Measurements from ENCODE around the gene KRTAP2-3.
"Not testable (repeated sequence)": the region's sequence is repeated elsewhere in the genome, so short reads cannot be mapped to it uniquely, and the experiment has no call there.

Gene KRTAP2-3

DNA sequence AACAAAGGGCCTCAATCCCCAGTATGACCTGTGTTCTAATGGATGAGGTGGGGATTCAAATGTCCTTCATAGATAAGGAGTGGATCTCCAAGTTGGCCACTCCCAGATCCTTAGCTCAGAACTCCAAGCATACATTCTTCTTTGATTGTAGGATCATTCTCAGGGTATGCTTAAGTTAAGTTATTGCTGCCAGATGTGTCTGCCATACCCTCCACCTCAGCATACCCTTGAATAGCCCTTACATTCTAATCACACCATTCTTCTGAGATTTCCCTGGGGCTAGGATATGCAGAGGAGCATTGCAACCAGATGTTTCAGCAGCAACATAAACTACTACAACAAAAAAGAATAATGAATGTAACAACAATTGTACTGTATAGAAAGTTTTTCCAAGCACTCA, 7.4 kb upstream of the KRTAP2-3 start:
- DNase-seq (ENCODE audit: low read depth), result no peak

DNA sequence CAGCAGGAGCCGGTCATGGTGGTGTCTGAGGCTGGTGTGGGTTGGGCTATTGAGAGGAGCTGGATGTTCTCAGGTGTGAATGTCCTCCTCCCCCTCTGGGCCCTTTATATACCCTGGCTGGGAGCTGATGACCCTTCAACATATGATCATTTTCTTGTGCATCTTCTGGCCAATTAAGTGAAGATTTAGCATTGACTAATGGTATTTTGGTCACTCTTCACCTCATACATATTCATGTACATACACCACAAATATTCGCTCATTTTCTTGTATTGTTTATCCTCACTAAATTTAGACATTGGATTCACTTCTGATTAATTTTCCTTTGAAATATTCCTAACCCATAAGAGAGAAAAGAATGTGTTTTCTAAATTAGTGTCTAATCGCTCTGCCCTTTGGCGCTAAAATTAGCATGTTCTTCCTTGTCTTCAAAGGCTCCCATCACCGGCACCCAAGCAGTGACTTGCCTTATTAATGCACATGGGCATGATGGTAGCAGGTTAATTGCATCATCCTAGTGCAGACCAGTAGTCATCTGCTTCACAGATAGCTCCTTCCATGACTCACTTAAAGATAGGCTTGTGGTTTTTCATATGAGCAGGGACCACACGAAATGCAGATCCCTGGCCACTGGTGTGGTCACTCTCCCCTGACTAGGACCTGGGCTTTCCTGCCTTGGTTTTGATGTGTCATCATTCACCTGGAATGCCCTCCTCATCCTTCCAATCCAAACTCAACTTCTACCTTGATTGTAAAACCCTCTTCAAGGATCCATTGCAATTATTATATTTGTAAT, 6.1 kb upstream of the KRTAP2-3 start, which contains the start of gene KRTAP2-4:
Gene KRTAP2-4 (minus strand): TSS at position 51 of the 796 bp plus-strand sequence. CDS start 34 bp downstream, at position 17.
- no peak for DNase-seq (ENCODE audit: low read depth)

DNA sequence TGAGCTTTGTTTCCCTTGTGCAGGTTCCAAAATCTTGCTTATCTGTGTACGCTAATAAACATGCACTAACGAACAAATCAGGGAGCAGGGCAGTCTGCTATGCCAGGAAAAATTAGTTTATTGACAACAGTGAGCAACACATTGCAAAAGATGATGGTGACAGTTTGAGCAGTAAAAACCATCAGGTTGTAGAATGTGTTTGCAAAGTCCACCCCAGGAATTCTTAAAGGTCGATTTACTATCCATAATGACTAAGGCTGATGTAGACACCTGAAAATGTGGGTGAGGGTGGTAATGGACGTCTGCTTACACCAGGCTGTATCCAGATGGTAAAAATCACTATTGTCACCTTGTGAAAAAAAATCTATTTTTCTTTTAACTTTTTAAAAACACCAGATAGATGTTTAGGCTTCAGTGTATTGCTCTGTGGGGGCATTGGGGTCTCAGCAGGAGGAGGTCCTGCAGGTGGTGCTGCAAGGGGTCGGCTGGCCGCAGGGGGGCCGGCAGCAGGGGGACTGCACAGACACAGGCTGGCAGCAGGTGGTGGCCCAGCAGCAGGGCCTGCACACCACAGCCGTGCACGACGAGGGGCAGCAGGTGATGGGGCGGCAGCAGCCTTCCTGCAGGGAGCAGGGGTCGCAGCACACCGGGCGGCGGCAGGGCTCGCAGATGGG, 5.2 kb upstream of the KRTAP2-3 start:
- DNase-seq (ENCODE audit: low read depth), result not testable (repeated sequence)

DNA sequence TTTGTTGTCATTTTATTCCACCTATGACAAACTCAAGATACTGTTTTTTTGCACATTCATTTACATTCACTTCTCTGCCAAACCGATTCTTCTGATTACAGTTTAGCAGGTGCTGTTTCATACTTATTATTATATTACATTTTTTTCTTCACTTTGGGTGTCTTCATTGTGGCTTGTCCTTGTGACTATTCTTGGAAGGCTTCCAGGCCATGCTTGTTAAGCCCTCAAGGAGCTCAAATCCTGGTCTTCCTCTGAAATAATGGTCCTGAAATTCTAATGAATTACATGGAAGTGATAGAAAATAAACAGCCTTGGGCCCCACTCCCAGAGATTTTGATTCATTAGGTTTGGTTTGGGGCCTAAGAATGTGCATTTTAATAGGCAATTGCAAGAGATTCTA, 4.4 kb upstream of the KRTAP2-3 start:
- DNase-seq (ENCODE audit: low read depth), result no peak

DNA sequence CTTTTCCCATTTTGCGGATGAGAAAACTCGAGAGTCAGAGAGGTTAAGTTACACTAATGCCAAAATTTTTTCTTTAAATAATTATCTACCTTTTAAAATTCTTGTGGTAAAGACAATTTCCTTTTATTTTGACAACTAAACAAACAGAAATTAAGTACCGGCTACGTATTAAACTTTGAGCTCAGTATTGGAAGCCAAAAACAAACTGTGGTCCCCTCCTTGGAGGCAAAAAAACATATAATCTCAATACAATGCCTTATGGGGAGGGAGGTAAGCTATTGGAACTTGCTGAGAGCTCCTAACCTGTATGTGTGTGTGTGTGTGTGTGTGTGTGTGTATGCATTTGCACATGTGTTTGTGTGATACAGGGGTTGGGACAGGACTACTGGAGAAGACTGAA, 3.5 kb upstream of the KRTAP2-3 start:
- DNase-seq (ENCODE audit: low read depth), result no peak

DNA sequence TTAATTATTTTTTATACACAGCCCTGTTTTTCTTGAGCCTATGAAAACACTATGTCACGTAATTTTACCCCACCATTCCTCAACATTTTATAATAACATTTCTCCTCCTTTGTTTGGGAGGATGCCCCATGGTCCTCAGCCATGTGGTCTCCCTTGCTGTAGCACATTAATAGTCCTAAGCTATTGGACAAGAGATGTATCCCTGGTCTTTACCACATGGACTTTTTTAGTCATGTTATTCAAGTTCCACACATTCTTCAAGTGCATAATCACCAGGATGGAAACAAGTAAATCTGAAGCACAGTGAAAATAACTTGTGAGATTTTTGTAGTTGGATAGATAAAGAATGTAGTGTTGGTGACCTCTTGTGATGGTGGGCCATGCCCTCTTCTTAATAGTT, 2.0 kb upstream of the KRTAP2-3 start:
- no peak for DNase-seq (ENCODE audit: low read depth)

DNA sequence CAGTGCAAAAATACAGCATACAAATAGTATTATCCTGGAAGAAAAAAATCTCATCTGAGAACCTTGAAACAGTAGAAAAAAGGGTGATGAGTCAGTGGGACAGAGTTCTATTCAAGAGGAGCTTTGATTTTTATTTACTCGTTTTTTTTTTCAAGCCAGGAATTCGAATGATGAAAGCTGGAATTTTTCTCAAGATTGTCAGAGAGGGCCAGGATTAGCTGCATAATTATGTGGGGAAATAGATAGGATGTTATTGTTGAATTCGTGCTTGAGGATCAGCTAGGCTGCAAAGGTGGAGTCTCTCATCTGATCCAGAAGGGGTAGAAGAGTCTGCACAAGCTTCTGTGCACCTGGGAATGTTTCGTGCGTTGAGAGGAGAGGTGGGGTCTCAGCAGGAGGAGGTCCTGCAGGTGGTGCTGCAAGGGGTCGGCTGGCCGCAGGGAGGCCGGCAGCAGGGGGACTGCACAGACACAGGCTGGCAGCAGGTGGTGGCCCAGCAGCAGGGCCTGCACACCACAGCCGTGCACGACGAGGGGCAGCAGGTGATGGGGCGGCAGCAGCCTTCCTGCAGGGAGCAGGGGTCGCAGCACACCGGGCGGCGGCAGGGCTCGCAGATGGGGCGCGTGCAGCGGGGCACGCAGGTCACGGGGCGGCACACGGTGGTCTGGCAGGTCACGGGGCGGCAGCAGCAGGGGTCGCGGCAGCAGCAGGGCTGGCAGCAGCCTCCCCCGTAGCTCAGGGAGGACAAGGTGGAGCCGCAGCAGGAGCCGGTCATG, 450 bp downstream of the KRTAP2-3 start:
- DNase-seq (ENCODE audit: low read depth), result not testable (repeated sequence)

DNA sequence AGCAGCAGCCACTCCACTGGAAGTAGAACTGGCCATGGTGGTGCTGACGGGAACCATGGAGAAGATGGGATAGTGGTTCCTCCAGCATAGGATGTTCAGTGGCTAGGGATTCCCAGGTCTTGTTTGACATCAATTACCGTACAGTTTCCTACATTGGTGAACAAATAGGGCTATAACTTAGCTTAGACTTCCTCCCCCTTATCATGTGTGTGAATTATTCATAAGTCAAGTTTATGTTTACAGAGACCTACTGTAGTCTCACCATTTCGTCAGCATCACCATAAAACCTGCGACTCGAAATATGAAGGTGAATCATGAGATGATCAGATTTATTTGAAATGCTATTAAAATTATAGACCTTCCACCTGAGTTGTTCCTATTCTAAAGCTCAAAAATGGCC, 1.2 kb downstream of the KRTAP2-3 start:
- no peak for DNase-seq (ENCODE audit: low read depth)

DNA sequence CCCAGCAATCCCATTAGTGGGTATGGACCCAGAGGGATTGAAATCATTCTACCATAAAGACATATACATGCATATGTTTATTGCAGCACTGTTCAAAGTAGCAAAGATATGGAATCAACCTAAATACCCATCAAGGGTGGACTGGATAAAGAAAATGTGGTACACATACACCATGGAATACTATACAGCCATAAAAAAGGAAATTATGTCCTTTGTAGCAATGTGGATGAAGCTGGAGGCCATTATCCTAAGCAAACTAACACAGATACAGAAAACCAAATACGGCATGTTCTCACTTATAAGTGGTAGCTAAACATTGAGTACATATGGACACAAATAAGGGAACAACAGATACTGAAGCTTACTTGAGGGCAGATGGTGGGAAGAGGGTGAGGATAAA, 2.4 kb downstream of the KRTAP2-3 start:
- no peak for DNase-seq (ENCODE audit: low read depth)

DNA sequence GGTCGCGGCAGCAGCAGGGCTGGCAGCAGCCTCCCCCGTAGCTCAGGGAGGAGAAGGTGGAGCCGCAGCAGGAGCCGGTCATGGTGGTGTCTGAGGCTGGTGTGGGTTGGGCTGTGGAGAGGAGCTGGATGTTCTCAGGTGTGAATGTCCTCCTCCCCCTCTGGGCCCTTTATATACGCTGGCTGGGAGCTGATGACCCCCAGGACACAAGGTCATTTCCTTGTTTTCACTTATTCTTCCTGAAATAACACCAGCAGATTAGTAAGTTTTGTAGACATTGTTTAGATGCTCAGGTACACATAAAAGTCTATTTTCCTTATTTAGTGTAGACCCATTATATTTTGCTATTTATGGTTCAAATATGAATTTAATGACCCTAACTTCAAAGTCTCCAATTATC, 4.8 kb downstream of the KRTAP2-3 start, which contains the start of gene KRTAP2-2:
Gene KRTAP2-2 (minus strand): TSS at position 101 of the 400 bp plus-strand sequence. CDS start 19 bp downstream, at position 82.
- DNase-seq (ENCODE audit: low read depth), result not testable (repeated sequence)

DNA sequence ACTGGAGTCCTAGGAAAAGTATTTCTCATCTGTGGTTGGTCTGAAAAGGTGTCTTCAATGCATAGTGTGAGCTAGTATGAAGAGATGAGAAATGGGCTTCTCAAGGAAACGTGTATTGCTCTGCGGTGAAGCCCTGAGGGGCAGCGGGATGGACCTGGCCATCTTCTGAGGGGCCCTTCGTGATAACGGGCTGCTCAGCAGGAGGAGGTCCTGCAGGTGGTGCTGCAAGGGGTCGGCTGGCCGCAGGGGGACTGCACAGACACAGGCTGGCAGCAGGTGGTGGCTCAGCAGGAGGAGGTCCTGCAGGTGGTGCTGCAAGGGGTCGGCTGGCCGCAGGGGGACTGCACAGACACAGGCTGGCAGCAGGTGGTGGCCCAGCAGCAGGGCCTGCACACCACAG, 5.4 kb downstream of the KRTAP2-3 start:
- not testable (repeated sequence) for DNase-seq (ENCODE audit: low read depth)

DNA sequence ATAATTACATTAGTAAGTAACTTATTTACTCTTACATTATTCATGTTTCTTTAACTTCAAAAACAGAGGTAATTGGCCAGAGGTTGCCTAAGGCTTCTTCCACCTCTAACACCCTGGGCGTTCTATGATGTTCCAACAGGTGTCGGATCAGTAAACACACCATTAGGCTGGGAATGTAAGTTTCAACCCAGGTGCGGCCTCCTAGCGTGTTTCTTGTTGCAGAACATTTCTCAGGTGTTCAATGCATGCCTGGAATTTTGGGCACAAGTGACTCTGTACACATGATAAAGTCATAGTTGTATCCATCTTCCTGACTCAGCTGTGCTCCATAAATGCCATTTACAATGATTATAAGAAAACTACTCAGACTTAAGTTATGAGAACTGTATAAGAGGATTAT, 5.9 kb downstream of the KRTAP2-3 start:
- no peak for DNase-seq (ENCODE audit: low read depth)

DNA sequence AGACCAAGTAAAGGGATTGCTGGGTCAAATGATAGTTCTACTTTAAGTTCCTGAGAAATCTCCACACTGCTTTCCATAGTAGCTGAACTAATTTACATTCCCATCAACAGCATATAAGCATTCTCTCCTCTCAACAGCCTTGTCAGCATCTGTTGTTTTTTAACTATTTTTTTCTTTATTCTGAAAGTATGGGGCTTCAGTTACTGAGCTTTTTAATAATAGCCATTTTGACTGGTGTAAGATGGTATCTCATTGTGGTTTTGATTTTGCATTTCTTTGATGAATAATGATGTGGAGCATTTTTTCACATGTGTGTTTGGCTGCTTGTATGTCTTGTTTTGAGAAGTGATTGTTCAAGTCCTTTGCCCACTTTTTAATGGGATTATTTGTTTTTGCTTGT, 7.3 kb downstream of the KRTAP2-3 start:
- DNase-seq (ENCODE audit: low read depth), result no peak

DNA sequence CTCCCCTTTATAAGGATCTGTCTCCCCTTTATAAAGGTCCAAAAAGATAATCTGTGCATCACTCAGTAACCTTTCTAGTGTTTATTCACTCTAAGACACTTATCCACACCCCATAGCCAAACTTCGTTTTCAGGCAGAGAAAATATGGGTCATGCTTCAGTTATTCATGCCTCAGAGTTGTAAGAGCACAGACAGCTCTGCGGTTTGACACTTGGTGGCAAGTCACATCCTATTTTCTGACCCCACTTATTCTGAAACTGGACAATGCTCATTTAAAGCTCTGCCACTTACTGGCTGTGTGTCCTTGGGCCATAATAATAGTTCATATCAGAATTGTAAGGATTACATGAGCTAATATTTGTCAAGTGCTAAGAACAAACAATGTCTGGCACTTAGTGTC, 10.8 kb downstream of the KRTAP2-3 start:
- no peak for DNase-seq (ENCODE audit: low read depth)

DNA sequence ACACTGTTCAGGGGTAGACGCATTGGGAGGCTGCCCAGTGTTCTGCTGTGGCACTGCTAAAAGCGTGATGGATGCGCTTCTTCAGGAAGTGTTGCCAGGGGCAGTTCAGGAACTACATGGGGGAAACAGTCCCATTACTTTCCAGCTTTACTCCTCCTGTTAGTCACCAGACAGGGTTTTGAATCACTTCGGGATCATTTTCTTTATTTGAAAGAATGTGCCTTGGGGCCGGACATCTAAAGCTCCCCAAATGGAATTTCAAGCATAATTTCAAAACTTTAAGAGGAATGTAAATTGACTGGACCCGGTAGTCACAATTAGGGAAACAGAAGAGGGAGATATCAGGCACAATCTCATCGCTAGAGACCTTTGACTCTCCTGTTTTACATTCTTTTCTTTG, 11.5 kb downstream of the KRTAP2-3 start:
- no peak for DNase-seq (ENCODE audit: low read depth)

DNA sequence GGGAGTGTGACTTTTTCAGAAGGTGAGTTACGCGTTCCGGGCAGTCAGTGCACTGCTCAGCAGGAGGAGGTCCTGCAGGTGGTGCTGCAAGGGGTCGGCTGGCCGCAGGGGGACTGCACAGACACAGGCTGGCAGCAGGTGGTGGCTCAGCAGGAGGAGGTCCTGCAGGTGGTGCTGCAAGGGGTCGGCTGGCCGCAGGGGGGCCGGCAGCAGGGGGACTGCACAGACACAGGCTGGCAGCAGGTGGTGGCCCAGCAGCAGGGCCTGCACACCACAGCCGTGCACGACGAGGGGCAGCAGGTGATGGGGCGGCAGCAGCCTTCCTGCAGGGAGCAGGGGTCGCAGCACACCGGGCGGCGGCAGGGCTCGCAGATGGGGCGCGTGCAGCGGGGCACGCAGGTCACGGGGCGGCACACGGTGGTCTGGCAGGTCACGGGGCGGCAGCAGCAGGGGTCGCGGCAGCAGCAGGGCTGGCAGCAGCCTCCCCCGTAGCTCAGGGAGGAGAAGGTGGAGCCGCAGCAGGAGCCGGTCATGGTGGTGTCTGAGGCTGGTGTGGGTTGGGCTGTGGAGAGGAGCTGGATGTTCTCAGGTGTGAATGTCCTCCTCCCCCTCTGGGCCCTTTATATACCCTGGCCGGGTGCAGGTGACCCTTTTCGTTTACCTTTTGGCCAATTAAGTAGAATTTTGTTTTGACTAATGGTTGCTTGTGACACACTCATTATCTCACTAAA, 13.0 kb downstream of the KRTAP2-3 start, which contains the start of gene KRTAP2-1:
Gene KRTAP2-1 (minus strand): TSS at position 582 of the 731 bp plus-strand sequence. CDS start 49 bp downstream, at position 533.
- not testable (repeated sequence) for DNase-seq (ENCODE audit: low read depth)

DNA sequence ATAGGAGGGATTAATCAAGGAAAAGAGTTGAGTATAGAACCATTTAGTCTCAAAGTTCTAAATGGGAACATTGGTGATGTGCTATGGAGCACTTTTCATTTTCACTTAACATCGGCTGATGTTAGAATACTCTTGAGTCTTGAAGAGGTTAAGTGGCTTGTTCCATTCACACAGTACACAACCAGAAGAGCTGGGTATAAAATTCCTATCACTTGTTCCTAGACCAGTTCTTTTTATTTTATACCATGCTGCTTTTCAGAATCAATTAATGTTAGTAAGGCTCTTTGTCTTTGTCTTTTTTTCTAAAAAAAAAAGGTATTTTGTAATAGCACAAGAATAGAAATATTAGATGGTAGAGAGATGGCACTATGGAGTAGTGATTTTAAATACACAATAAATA, 17.0 kb downstream of the KRTAP2-3 start:
- DNase-seq (ENCODE audit: low read depth), result no peak

DNA sequence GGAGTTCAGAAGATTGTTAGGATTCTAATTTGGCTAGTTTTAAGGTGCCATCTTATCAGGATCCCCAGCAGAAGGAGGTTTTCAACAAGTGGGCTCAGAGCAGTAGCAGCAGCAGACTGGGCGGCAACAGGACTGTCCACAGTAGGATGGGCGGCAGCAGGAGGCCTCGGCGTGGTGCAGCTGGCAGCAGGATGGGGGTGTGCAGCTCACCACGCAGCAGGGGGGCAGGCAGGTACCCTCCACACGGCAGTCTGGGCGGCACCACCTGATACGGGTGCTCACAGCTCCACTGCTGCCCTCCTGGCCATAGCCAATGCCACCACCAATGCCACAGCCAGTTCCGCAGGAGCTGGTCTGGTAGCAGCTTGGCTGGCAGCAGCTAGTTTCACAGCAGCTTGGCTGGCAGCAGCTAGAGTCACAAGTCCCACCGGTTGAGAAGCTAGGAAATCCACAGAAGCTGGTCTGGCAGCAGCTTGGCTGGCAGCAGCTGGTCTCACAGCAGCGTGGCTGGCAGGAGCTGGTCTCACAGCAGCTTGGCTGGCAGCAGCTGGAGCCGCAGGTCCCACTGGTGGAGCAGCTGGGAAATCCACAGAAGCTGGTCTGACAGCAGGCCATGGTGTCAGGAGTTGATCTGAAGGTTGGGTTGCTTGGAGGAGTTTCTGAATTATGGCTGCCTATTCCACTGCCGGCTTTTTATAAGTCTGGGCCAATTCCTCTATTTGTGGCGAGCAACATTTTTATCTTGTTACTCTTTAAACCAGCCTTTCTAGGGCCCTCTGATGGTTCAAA, 18.9 kb downstream of the KRTAP2-3 start, which contains the start of gene KRTAP1-1:
Gene KRTAP1-1 (minus strand): TSS at position 668 of the 789 bp plus-strand sequence. CDS start 53 bp downstream, at position 615.
- DNase-seq (ENCODE audit: low read depth), result not testable (repeated sequence)

DNA sequence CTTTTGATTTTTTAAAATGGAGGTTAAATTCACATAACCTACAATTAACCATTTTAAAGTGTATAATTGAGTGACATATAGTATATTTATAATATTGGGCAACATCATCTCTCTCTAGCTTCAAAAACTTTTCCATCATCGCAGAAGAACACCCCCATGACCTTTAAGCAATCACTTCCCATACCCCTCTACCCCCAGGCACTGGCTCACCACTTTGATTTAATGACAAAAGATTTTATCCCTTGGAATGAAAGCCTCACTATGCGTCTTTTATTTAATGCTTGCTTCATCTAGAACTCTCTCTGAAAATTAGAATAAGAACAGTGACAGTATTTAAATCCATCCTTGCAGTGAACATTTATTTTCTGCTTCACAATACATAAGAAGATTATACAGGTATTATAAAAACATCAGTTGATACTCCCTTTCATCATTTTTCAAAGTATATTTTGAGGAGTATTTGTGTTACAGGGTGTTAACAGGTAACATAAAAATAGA, 22.0 kb downstream of the KRTAP2-3 start:
- no peak for DNase-seq (ENCODE audit: low read depth)

DNA sequence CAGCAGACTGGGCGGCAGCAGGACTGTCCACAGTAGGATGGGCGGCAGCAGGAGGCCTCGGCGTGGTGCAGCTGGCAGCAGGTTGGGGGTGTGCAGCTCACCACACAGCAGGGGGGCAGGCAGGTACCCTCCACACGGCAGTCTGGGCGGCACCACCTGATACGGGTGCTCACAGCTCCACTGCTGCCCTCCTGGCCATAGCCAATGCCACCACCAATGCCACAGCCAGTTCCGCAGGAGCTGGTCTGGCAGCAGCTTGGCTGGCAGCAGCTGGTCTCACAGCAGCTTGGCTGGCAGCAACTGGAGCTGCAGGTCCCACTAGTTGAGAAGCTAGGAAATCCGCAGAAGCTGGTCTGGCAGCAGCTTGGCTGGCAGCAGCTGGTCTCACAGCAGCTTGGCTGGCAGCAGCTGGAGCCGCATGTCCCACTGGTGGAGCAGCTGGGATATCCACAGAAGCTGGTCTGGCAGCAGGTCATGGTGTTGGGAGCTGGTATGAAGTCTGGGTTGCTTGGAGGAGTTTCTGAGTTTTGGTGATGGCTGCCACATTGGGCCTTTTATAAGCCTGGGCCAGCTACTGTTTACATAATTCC, 25.5 kb downstream of the KRTAP2-3 start, which contains the start of gene KRTAP1-3:
Gene KRTAP1-3 (minus strand): TSS at position 529 of the 590 bp plus-strand sequence. CDS start 53 bp downstream, at position 476.
- not testable (repeated sequence) for DNase-seq (ENCODE audit: low read depth)

Data from stimulated activated CD4-positive, alpha-beta T cell treated with anti-CD3 and anti-CD28 coated beads, Interleukin-2, amount 100 ng/mL, for 4 hours (primary cell).